Fibroblast of the conjunctiva (primary cell): ENCODE data around the gene PRPF40A.

ENCODE experiments used
- DNase-seq: peaks from one replicate; pipeline ENCODE4 v3.0.0-alpha.2; 2010; ENCODE audit warnings: low read depth

PRPF40A gene

DNA sequence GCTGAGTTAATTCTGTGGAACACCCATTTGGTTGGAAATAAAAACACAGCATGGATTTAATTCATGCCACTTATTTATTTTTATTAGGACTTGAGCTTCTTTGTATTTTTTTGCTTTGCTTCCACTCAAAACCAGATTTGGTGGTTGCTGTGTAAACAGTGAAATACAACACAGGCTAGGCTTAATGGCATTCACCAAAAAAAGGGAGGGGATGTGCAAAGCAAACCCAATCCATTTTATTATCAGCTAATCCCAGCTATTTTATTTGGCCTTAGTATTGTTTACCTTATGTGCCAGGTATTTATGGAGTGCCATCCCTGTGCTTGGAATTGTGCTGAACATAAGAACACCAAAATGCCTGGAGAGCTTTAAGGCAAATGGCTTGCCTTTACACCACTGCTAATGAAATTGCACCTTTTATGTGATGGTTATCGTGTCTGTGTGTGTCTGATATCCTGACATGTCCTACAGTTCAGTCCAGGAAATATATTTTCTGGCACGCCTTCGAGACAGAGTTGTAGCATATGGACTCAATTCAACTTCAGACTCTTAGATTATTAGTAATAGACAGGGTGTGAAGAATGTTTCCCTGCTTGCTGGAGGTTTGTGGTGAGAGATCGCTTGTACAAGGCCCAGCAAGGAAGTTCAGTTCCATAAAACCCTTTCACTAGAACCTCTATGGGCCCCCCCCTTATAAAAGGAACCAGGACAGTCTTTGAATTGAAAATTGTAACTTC lies 99.6 kb downstream of the PRPF40A start:
- no peak for DNase-seq

DNA sequence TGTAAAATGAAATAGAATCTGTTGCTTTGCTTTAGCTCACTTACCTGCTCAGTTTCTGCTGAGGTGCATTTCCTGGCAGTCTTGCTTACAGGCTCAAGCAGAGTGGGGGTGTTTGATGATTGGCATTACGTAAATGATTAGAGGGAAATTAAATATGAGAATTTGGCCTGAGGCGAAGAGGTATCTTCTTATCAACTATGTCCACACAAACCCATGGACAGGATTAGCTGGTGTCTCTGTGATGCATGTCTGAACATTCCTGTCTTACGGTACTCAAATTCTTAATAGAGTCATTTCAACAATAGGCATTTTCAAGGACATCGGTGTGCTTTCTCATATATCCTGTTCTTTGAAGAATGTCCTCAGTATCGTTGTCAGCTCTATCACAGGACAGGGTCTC lies 102.1 kb downstream of the PRPF40A start:
- no peak for DNase-seq

DNA sequence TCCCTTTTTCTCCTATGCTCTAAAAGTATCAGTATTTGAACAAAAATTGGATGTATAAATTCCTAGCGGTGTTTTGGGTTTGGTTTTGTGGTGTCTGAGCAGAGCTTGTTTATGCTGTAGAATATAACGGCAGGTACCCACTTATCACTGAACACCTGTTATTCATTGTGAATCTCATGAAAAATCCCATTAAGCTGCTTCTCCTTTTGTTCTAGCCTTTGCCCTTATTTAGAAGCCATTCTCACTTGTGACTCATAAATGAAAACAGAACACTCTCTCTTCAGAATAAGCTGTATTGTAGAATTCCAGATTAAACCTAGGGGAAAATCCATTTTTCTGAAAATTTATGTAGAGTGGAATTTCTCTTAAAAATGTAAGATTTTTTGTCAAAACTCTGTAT lies 104.0 kb downstream of the PRPF40A start:
- DNase-seq = no peak

DNA sequence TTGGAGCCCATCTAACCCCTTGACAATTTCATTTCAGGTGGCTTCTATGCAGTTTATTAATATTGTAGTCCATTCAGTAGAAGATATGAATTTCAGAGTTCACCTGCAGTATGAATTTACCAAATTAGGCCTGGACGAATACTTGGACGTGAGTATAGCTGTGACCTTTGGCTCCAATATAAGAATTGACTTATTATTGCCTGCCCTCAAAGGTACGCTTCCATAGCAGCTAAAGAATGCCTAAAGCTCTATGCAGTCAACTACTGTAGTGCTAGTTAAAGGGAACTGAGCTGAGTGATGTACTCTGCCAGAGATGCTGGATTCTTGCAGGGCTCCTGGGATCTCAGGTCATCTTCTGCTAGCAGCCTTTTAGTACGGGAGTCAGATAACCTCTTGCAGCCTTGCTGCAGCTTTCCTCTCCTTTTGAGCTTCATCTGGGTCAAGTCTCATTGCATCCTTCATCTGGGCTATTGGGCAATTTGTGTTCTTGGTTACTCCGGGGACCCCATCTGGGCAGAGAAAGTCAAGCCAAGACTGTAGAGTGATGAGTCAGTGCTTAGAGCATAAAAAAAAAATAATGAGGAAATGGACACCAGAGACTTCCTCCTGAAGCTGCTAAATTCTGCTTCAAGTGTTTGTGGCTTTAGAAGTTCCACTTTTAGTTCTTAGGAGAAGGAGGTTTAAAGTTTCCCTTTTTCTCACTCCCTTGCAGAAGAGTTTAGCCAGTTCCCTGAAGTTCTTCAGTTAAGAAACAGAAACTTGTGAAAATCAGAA lies 105.6 kb downstream of the PRPF40A start:
- peak; percentile 91 for DNase-seq

DNA sequence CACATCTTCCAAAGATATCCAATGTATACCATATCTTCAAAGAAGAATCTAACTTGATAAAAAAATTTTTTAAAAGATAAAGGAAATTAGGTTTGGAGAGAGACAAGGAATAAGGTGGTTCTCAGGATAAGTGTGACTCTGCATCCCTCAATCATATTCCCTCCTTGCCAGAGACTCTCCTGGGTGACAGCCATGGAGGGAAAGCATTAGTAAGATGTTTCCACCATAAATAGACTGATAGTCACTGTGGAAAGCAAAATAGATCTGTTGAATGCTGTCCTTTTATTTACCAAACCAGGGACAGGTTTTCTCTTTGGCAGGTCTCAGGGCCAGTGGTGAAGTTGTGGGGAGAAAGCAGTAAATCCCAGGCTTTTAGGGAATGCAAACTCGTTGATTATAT lies 107.6 kb downstream of the PRPF40A start:
- no peak for DNase-seq

DNA sequence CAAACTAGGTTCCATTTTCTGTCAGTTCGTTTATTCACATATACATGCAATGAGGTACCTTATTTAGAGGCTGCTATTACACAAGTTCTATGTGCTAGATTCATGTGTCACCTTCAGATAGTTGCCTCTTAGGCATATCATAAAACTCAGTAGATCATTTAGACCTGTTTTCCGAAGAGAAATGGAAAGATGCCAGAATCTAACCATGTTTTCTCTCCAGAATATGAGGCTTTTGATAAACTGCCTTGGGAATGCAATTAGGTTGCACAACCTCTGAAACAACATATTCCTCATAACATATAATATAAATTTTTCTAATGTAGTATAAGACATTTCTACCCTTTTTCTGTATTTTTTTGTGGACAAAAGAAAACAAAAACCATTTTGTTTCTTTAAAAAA lies 108.1 kb downstream of the PRPF40A start:
- no peak for DNase-seq

DNA sequence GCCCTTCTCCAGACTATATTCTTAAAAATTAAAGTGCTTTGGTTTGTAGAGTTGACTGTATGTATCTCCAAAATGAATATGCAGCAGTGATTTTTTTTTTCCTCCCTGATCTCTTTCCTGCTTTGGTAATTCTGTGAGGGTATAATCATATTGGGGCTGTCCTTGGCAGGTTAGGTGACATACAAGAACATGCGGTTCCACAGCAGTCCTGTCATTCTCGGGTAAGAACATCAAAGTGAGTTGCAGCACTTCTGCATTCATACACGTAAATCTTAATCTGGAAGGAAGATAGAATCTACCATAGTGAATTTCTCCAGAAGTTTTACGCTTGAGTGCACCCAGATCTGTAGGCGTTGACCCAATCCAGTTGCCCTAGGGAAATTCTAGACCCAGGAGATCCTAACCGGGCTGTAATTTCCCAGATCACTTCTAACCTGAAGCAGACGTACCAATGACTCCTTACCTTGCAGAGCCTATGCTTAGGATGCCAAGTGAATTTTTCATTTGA lies 109.4 kb downstream of the PRPF40A start:
- no peak for DNase-seq

DNA sequence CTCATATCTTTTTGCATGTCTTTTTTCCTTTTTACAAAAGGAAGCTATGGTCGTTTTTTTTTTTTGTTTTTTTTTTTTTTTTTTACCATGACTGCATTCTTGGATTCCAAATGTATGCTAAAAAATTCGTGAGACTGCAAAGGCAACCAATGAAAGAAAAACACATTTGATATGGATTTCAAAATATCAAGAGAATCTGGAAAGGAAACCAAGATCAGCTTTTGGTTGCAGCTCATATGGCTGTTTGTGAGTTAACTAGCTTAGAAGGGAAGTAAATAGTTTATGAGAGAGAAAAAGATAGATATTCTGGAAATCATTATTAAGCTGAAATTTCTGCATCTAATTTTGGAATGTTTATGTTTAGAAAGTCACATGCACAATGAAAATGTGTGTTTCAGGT lies 110.3 kb downstream of the PRPF40A start:
- no peak for DNase-seq

DNA sequence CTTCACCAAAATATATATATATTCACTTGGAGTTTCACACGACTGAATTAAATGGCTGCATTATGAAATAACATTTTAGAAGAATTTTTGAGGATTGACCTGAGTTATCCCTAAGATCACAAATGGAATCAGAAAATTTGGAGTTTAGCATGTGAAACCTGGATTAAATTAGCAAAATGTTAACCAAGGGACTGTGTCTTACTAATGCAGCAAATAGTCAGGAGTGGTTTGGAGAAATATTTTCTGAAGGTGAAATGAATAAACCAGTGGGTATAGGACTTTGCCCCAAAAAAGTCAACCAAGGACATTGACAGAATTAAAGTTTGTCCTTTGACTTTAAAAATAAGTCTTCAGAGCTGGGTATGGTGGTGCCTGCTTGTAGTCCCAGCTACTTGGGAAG lies 111.2 kb downstream of the PRPF40A start:
- no peak for DNase-seq

DNA sequence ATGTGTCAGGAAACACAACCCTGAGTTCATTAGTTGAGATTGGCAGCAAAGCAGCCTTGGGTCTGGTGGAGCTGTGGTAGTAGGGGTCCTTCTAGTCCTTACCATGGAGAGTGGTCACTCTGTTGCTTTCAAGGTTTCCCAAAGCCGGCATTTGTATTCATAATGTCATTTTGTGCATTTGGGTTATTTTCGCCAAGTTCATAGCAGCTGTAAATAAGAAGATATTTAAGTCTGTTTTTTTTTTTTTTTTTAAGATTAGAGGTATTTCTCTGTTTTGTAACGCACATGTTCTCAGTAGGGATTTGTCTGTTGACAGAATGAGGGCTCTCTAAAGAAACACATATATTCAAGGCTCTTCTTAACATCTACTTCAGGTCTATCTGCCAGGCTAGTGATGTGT lies 114.1 kb downstream of the PRPF40A start:
- DNase-seq = no peak

DNA sequence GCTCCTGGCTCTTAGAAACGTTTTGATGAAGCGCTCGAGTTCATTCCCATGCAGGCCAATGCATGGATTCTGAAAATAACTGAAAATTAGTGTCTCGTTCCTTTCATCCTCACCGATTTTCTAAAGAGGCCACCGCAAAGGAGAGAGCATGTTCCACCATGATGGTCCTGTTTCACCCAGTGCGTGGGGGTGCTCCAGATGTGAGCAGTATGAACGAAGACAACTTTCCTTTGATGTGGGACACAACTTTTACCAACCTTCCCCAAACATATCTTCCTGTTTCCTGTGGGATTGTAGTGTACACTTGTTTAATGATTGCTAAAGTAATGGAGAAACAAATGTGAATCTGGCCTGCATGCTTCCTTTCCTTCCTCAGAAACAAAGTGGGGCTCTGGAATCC lies 114.5 kb downstream of the PRPF40A start:
- no peak for DNase-seq
